Measurements from ENCODE around the gene ABTB1. TPM values are rescaled to one million over a fixed set of nuclear protein-coding genes. Genes with fewer than 3 reads are reported as not detected.

Gene ABTB1
- total RNA-seq, 4 donors from 2014 or later, result 27.8 to 68.7 (median 39.3) TPM

DNA sequence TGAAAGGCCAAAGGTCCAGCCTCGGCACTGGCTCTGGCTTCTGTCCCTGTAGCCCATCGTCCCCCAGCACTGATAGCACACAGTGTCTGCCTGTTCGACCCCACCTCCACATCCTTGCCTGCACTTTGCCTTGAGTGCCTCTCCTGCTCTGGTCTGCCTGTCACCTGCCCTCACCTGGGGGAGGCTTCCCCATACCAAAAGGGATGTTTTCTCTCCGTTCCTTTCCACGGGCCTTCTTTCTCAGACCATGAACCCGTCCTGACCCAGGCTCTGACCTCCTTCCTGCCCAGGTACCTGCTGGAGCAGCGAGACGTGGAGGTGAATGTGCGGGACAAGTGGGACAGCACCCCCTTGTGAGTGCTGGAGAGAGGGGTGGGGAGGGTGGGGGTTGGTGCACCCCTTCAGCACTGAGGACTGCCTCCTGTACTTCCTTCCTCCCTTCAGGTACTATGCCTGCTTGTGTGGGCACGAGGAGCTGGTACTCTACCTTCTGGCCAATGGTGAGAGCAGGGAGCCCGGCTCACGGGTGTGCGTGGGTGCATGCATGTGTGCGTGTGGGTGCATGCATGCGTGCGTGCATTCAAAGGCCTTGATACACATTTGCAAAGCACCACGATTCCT, 1.5 kb downstream of the ABTB1 start:
- intact Hi-C loops (cut with DNase I; ENCODE audit: low total_unique reads), result loop anchor here (10.0 kb wide), 2 partner anchors 99 to 151 kb away; partner anchors contain the start of gene MGLL
- no peak overlapping the region for H3K4me3 ChIP-seq (ENCODE audit: low read depth, poor library complexity, severe bottlenecking)
- 83 to 84% methylated on average over 17 of the region's 17 CpGs for WGBS, 2 donors
- peak in 1 of 2 donors; percentile 49 for DNase-seq (ENCODE audit: low spot score in 2 of 2)
- no peak for TF ChIP-seq POLR2A (IDR thresholded peaks at IDR 0.05)
- TF ChIP-seq, protein P1, sequence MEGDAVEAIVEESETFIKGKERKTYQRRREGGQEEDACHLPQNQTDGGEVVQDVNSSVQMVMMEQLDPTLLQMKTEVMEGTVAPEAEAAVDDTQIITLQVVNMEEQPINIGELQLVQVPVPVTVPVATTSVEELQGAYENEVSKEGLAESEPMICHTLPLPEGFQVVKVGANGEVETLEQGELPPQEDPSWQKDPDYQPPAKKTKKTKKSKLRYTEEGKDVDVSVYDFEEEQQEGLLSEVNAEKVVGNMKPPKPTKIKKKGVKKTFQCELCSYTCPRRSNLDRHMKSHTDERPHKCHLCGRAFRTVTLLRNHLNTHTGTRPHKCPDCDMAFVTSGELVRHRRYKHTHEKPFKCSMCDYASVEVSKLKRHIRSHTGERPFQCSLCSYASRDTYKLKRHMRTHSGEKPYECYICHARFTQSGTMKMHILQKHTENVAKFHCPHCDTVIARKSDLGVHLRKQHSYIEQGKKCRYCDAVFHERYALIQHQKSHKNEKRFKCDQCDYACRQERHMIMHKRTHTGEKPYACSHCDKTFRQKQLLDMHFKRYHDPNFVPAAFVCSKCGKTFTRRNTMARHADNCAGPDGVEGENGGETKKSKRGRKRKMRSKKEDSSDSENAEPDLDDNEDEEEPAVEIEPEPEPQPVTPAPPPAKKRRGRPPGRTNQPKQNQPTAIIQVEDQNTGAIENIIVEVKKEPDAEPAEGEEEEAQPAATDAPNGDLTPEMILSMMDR (IDR thresholded peaks at IDR 0.05), result no peak

DNA sequence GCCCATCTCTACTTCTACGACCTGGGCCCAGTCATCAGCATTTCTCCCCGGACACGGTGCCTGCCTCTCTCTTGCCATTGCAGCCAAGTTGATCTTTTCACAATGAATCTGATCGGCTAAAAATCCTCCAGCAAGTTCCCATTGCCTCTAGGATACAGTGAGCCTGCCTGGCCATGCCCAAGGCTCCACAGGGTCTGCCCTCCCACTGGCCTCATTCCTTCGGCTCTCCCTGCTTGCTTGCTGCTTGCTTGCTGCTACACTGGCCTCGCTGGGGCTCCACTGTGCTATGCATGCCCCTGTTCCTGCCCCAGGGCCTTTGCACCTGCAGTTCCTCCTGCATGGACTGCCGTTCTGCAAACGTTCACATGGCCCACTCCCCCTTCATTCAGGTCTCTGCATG, 2.0 kb downstream of the ABTB1 start:
- no peak for TF ChIP-seq POLR2A (IDR thresholded peaks at IDR 0.05)
- TF ChIP-seq, protein P1 (IDR thresholded peaks at IDR 0.05), result no peak
- intact Hi-C loops (cut with DNase I; ENCODE audit: low total_unique reads), result loop anchor here (10.0 kb wide), 2 partner anchors 100 to 150 kb away; partner anchors contain the start of gene MGLL
- 84 to 86% methylated on average over 8 of the region's 8 CpGs for WGBS, 2 donors
- peak in 1 of 2 donors; percentile 63 for DNase-seq (ENCODE audit: low spot score in 2 of 2)
- no peak overlapping the region for H3K4me3 ChIP-seq (ENCODE audit: low read depth, poor library complexity, severe bottlenecking)

DNA sequence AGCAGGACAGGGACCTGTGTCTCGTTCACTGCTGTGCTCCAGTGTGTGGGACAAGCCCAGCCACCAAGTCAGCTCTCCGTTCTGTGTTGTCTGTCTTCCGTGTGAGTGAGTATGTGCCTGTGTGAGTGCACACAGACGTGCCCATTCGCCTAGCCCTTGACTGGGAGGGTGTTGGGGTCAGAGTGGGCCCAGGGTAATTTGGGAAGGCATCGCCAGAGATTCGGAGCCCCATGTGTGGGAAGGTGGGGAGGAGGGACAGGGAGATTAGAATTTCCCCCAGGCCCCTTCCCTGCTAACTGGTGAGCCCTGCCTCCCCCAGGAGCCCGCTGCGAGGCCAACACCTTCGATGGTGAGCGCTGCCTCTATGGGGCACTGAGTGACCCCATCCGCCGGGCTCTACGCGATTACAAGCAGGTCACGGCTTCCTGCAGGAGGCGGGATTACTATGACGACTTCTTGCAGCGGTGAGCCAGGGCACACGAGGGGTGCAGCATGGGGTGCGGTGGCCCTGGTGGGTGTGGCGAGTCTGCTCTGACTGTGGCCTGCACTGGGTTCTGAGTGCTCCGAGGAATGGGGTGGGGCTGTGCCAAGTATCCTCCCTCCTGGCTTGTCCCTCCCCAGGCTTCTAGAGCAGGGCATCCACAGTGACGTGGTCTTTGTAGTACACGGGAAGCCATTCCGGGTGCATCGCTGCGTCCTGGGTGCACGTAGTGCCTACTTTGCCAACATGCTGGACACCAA, 3.1 kb downstream of the ABTB1 start:
- intact Hi-C loops (cut with DNase I; ENCODE audit: low total_unique reads), result loop anchor here (10.0 kb wide), 2 partner anchors 101 to 149 kb away; partner anchors contain the start of gene MGLL

DNA sequence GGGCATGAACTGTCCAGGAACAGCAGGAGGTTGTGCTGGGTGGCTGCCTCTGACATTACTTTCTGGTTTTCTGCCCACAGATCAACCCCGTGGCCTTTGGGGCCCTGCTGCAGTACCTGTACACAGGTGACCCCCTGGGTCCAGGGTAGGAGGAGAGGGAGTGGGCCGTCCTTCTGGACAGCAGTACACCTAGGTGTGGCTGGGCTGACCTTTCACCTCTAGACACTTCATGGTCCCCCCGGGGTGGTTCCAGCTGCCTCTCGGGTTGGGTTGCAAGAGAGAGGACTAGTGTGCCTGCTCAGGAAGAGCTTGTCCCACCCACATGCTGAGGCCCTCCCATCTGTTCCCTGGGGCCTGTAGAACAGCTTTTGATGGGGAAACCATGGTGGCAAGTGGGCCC, 3.7 kb downstream of the ABTB1 start:
- no peak overlapping the region for H3K4me3 ChIP-seq (ENCODE audit: low read depth, poor library complexity, severe bottlenecking)
- DNase-seq (ENCODE audit: low spot score in 2 of 2), result peak in 1 of 2 donors; percentile 50
- no peak for TF ChIP-seq POLR2A (IDR thresholded peaks at IDR 0.05)
- TF ChIP-seq, protein P1 (IDR thresholded peaks at IDR 0.05), result no peak
- intact Hi-C loops (cut with DNase I; ENCODE audit: low total_unique reads), result loop anchor here (10.0 kb wide), 2 partner anchors 102 to 148 kb away; partner anchors contain the start of gene MGLL
- WGBS, 2 donors, result 61 to 66% methylated on average over 4 of the region's 4 CpGs

More for the DNA sequence above, 3.1 kb downstream of the ABTB1 start:
- TF ChIP-seq, protein P1 (IDR thresholded peaks at IDR 0.05), result no peak
- TF ChIP-seq POLR2A (IDR thresholded peaks at IDR 0.05), result no peak
- 78 to 79% methylated on average over 22 to 29 of the region's 29 CpGs for WGBS, 2 donors
- no peak overlapping the region for H3K4me3 ChIP-seq (ENCODE audit: low read depth, poor library complexity, severe bottlenecking)
- DNase-seq (ENCODE audit: low spot score in 2 of 2), result peak in 1 of 2 donors; percentile 84

DNA sequence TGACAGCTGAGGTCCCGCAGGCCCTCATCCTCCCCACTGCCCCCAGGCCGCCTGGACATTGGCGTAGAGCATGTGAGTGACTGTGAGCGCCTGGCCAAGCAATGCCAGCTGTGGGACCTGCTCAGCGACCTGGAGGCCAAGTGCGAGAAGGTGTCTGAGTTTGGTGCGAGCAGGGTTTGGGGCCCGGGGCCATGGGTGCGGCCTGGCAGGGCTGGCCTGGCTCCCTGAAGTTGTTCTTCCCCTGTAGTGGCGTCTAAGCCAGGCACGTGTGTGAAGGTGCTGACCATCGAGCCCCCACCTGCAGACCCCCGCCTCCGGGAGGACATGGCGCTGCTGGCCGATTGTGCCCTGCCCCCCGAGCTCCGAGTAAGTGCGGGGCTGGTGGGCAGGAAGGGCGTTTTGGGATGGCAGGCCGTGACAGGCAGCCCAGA, 4.2 kb downstream of the ABTB1 start:
- no peak overlapping the region for H3K4me3 ChIP-seq (ENCODE audit: low read depth, poor library complexity, severe bottlenecking)
- WGBS, 2 donors, result 66 to 82% methylated on average over 21 of the region's 21 CpGs
- TF ChIP-seq, protein P1 (IDR thresholded peaks at IDR 0.05), result no peak
- TF ChIP-seq POLR2A (IDR thresholded peaks at IDR 0.05), result no peak
- DNase-seq (ENCODE audit: low spot score in 2 of 2), result peak in 1 of 2 donors; percentile 80
- intact Hi-C loops (cut with DNase I; ENCODE audit: low total_unique reads), result loop anchor here (10.0 kb wide), 2 partner anchors 102 to 148 kb away; partner anchors contain the start of gene MGLL
